ENCODE data around the gene HSPA2.

HSPA2 gene

DNA sequence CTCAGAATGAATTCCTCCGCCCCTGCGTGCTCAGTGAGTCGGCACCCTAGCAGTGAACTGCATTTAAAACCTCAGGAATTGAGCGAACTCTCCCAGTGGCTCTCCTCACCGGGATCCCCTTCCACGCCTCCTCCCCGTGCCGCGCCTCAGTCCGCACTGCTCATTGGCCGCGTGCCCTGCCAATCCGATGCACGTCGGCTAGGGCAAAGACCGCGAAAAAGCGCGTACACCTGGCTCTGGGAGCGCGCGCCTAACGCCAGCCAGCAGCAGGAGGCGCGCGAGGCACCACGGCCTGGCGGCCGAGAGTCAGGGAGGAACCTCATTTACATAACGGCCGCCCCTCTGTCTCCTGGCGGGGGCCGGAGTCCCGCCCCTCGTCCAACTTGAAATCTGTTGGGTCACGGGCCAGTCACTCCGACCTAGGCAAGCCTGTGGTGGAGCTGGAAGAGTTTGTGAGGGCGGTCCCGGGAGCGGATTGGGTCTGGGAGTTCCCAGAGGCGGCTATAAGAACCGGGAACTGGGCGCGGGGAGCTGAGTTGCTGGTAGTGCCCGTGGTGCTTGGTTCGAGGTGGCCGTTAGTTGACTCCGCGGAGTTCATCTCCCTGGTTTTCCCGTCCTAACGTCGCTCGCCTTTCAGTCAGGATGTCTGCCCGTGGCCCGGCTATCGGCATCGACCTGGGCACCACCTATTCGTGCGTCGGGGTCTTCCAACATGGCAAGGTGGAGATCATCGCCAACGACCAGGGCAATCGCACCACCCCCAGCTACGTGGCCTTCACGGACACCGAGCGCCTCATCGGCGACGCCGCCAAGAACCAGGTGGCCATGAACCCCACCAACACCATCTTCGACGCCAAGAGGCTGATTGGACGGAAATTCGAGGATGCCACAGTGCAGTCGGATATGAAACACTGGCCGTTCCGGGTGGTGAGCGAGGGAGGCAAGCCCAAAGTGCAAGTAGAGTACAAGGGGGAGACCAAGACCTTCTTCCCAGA lies at the start of gene HSPA2:
TSS of gene HSPA2 (plus strand) at position 534 of the 995 bp plus-strand sequence. CDS start at position 643, 109 bp downstream.
- peak within 1 kb of the TSS; percentile 61 for H3K4me3 ChIP-seq (ENCODE audit: control insufficient read depth, low read depth, low read length)
- TF ChIP-seq, protein P1, sequence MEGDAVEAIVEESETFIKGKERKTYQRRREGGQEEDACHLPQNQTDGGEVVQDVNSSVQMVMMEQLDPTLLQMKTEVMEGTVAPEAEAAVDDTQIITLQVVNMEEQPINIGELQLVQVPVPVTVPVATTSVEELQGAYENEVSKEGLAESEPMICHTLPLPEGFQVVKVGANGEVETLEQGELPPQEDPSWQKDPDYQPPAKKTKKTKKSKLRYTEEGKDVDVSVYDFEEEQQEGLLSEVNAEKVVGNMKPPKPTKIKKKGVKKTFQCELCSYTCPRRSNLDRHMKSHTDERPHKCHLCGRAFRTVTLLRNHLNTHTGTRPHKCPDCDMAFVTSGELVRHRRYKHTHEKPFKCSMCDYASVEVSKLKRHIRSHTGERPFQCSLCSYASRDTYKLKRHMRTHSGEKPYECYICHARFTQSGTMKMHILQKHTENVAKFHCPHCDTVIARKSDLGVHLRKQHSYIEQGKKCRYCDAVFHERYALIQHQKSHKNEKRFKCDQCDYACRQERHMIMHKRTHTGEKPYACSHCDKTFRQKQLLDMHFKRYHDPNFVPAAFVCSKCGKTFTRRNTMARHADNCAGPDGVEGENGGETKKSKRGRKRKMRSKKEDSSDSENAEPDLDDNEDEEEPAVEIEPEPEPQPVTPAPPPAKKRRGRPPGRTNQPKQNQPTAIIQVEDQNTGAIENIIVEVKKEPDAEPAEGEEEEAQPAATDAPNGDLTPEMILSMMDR (IDR thresholded peaks at IDR 0.05; ENCODE audit: control insufficient read depth, insufficient read depth, low read depth, low read length, missing control alignments) = peak; percentile 89
- DNase-seq (ENCODE audit: low read depth) = peak; percentile 98

GRCh38 chr14:64491637-64492036 lies 48.9 kb upstream of the HSPA2 start:
- H3K4me3 ChIP-seq (ENCODE audit: control insufficient read depth, low read depth, low read length) = no peak overlapping the region
- TF ChIP-seq, protein P1 (IDR thresholded peaks at IDR 0.05; ENCODE audit: control insufficient read depth, insufficient read depth, low read depth, low read length, missing control alignments) = no peak
- DNase-seq (ENCODE audit: low read depth) = no peak

DNA sequence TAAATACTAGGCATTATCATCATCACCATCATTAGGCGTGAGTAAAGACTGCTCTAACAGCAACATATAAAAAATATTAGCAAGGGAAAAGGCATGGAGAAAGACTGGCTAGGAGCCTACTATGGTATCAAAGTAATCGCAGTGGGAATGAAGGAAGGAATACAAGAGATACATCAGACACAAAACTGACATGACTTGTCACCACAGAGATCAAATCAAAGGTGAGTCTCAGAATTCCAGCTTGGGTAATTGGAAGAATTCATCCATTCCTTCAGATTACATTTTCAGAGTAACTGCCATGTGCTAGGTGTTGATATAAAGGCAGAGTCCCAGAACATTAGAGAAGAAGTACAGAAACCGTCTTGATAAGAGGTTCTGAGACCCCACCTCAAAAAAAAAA lies 47.1 kb upstream of the HSPA2 start:
- H3K4me3 ChIP-seq (ENCODE audit: control insufficient read depth, low read depth, low read length) = no peak overlapping the region
- no peak for DNase-seq (ENCODE audit: low read depth)
- TF ChIP-seq, protein P1 (IDR thresholded peaks at IDR 0.05; ENCODE audit: control insufficient read depth, insufficient read depth, low read depth, low read length, missing control alignments) = no peak

DNA sequence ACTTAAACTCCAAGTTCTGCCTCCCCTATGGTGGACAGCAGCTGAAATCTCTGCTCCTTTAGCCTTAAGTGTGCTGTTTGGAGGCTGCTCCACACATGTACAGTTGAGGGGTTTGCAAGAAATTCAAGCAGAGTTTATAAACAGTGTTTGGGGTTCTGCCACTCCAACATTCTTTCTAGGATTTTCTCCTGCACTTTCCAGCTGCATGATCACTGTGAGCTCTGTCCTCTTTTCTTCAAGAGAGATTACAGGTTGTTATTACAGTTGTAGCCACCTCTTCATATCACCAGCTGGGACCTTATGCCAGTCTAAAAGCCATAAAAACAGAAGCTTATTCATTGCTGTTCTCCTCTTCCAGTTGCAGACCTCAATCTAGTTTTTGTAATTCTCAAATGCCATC lies 45.3 kb upstream of the HSPA2 start:
- TF ChIP-seq, protein P1 (IDR thresholded peaks at IDR 0.05; ENCODE audit: control insufficient read depth, insufficient read depth, low read depth, low read length, missing control alignments) = no peak
- DNase-seq (ENCODE audit: low read depth) = no peak
- H3K4me3 ChIP-seq (ENCODE audit: control insufficient read depth, low read depth, low read length) = no peak overlapping the region

DNA sequence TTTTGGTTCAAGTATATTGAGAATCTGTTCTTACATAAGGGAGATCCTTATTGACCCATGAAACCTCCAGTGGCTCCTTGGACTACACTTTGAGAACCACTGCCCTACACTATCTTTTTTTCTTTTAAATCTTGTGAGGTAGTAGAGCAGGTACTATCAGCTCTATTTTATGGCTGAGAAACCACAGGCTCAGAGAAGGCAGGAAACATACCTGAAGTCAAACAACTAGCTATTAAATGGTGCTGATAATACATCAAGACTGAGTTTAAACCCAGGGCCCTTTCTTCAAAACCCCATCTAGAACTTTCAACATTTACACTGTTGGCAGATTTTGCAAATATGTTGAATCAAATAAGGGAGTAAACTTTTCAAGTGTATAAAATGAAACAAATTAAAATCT lies 43.8 kb upstream of the HSPA2 start:
- no peak overlapping the region for H3K4me3 ChIP-seq (ENCODE audit: control insufficient read depth, low read depth, low read length)
- TF ChIP-seq, protein P1 (IDR thresholded peaks at IDR 0.05; ENCODE audit: control insufficient read depth, insufficient read depth, low read depth, low read length, missing control alignments) = no peak
- no peak for DNase-seq (ENCODE audit: low read depth)

DNA sequence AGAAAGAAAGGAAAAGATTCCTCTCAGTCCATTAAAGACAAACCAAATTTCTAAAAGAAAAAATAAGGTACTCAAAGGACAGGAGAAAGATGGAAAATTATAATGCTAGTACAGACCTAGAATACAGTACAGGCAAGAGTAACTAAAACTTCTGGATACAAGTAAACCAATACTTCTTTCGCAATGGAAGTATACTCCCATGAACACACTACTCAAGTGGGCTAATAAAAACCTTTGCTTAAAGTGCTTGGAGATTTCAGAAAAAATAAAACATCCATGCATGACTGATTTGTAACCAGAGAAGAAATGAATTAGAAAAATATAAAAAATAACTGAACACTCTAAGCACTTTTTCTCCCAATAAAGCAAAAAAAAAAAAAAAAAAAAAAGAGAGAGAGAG lies 40.5 kb upstream of the HSPA2 start:
- TF ChIP-seq, protein P1 (IDR thresholded peaks at IDR 0.05; ENCODE audit: control insufficient read depth, insufficient read depth, low read depth, low read length, missing control alignments) = no peak
- no peak for DNase-seq (ENCODE audit: low read depth)
- no peak overlapping the region for H3K4me3 ChIP-seq (ENCODE audit: control insufficient read depth, low read depth, low read length)

Data from AG09309 (cell line).